Neural cell (in vitro differentiated cells): ENCODE results near the gene KLHL34. TPM values are rescaled to one million over a fixed set of nuclear protein-coding genes. Genes with fewer than 3 reads are reported as not detected.

Source experiments
- H2AFZ ChIP-seq: fragments of 200-600, 300-800 bp; sonication (generic), shearing (Covaris generic); 2 replicates; pipeline ENCODE4 v1.6.0; 2014; ENCODE audit warnings: low read depth, mild to moderate bottlenecking, antibody characterized with exemption, low read length, moderate library complexity
- H3F3A ChIP-seq: fragments of 200-600 bp; shearing (Covaris generic); 2 replicates; pipeline ENCODE4 v1.6.1; 2016; ENCODE audit warnings: mild to moderate bottlenecking, moderate library complexity, mixed read lengths, antibody characterized with exemption, low read length; ENCODE audit not compliant: insufficient read depth, poor library complexity, severe bottlenecking
- H3K27ac ChIP-seq: fragments of 200-600, 300-800 bp; sonication (generic), shearing (Covaris generic); 2 replicates; pipeline ENCODE4 v1.5.1; 2014; ENCODE audit warnings: mild to moderate bottlenecking, low read length, moderate library complexity
- H3K27me3 ChIP-seq: fragments of 300-800, 200-600 bp; sonication (generic), shearing (Covaris generic); 2 replicates; pipeline ENCODE4 v1.6.0; 2014; ENCODE audit warnings: mild to moderate bottlenecking, low read depth, low read length, moderate library complexity; ENCODE audit not compliant: insufficient read depth
- H3K36me3 ChIP-seq: fragments of 300-800, 200-600 bp; sonication (generic), shearing (Covaris generic); 2 replicates; pipeline ENCODE4 v1.5.1; 2014; ENCODE audit warnings: mild to moderate bottlenecking, antibody characterized with exemption, low read length, moderate library complexity; ENCODE audit not compliant: insufficient read depth
- H3K4me2 ChIP-seq: fragments of 300-800, 200-600 bp; sonication (generic), shearing (Covaris generic); 2 replicates; pipeline ENCODE4 v1.6.0; 2014; ENCODE audit warnings: mild to moderate bottlenecking, low read length
- H3K4me3 ChIP-seq: fragments of 300-800, 200-600 bp; sonication (generic), shearing (Covaris generic); 2 replicates; pipeline ENCODE4 v1.5.1; 2014; ENCODE audit warnings: mild to moderate bottlenecking, low read length, moderate library complexity
- H3K79me2 ChIP-seq: fragments of 200-600 bp; shearing (Covaris generic); replicated peaks from 2 replicates; pipeline ENCODE4 v1.6.0; 2014; ENCODE audit warnings: mild to moderate bottlenecking, low read length, moderate library complexity; ENCODE audit not compliant: insufficient read depth
- H3K9ac ChIP-seq: fragments of 300-800, 200-600 bp; sonication (generic), shearing (Covaris generic); 2 replicates; pipeline ENCODE4 v1.6.1; 2016; ENCODE audit warnings: mild to moderate bottlenecking, low read length, mixed read lengths
- H3K9me2 ChIP-seq: fragments of 200-600 bp; shearing (Covaris generic); 2 replicates; pipeline ENCODE4 v1.6.1; 2016; ENCODE audit warnings: mild to moderate bottlenecking, low read length, mixed read lengths; ENCODE audit not compliant: insufficient read depth
- H3K9me3 ChIP-seq: fragments of 200-600, 300-800 bp; sonication (generic), shearing (Covaris generic); 2 replicates; pipeline ENCODE4 v1.6.1; 2016; ENCODE audit warnings: mild to moderate bottlenecking, mixed run types, low read length, moderate library complexity, mixed read lengths
- H4K20me1 ChIP-seq: fragments of 200-600 bp; shearing (Covaris generic); 2 replicates; pipeline ENCODE4 v1.6.1; 2016; ENCODE audit warnings: mild to moderate bottlenecking, mixed run types; ENCODE audit not compliant: insufficient read depth
- EP300 ChIP-seq: fragments of 450-650 bp; conservative IDR thresholded peaks from 2 replicates; pipeline ENCODE4 v1.6.1; 2014; ENCODE audit warnings: antibody characterized with exemption, mild to moderate bottlenecking, moderate library complexity; ENCODE audit not compliant: poor library complexity, severe bottlenecking
- EZH2 ChIP-seq: fragments of 200-600, 300-800 bp; shearing (Covaris generic), sonication (generic); IDR thresholded peaks from 2 replicates; pipeline ENCODE4 v1.6.1; 2014; ENCODE audit warnings: antibody characterized with exemption, low read length, borderline replicate concordance, mild to moderate bottlenecking; ENCODE audit not compliant: insufficient read depth, poor library complexity, severe bottlenecking
- MXI1 ChIP-seq: fragments of 450-650 bp; conservative IDR thresholded peaks from 2 replicates; pipeline ENCODE4 v1.6.1; 2014; ENCODE audit warnings: antibody characterized with exemption, mild to moderate bottlenecking; ENCODE audit not compliant: poor library complexity, severe bottlenecking
- POLR2AphosphoS5 ChIP-seq: IDR thresholded peaks from 2 replicates; pipeline ENCODE4 v1.6.1; 2012
- RAD21 ChIP-seq: fragments of 450-650 bp; conservative IDR thresholded peaks from 2 replicates; pipeline ENCODE4 v1.6.1; 2014; ENCODE audit warnings: antibody characterized with exemption, mild to moderate bottlenecking, moderate library complexity
- SMC3 ChIP-seq: fragments of 450-650 bp; conservative IDR thresholded peaks from 2 replicates; pipeline ENCODE4 v1.6.1; 2014; ENCODE audit warnings: antibody characterized with exemption, mild to moderate bottlenecking, moderate library complexity; ENCODE audit not compliant: poor library complexity
- TAF1 ChIP-seq: IDR thresholded peaks from 2 replicates; pipeline ENCODE4 v1.6.1; 2012; ENCODE audit warnings: low read depth
- polyA minus RNA-seq: library from RNA; depleted of rRNA, polyadenylated mRNA; stranded (reverse); fragments of >200 nt; gene quantifications from 2 replicates; pipeline ENCODE4 v1.2.3, GENCODE V29; 2014
- polyA plus RNA-seq: library from polyadenylated mRNA; depleted of rRNA; stranded (reverse); fragments of >200 nt; gene quantifications from 2 replicates; pipeline ENCODE4 v1.2.3, GENCODE V29; 2014
- TF ChIP-seq, protein P1 (sequence below): IDR thresholded peaks from 2 replicates; pipeline ENCODE4 v1.6.1; 2012; ENCODE audit warnings: borderline replicate concordance
- TF ChIP-seq, protein P2 (sequence below): fragments of 450-650 bp; IDR thresholded peaks from 2 replicates; pipeline ENCODE4 v1.5.1; 2014; ENCODE audit warnings: antibody characterized with exemption, mild to moderate bottlenecking, moderate library complexity; ENCODE audit not compliant: poor library complexity, severe bottlenecking

Gene KLHL34, protein sequence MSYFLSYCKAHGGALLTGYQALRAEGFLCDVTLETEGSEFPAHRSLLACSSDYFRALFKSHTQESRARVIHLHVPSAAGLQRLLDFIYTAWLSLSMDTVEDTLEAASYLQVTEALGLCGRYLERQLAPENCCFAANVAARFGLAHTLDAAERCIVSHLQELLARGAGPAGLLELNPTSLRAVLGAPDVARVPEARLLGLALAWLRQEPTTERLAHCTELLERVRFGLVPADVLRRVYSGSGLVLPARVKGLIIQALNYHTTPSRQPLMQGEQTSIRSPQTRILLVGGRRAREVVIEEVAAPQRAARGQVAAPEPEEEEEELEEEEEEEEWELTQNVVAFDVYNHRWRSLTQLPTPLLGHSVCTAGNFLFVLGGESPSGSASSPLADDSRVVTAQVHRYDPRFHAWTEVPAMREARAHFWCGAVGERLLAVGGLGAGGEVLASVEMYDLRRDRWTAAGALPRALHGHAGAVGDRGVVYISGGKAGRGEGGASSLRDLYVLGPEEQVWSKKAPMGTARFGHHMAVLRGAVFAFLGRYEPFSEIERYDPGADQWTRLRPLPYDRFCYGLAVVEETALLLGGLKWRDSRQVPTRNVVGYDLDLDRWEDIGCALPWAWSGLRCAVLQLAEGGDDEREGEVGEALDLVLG
- not detected in 2 replicates for polyA plus RNA-seq
- polyA minus RNA-seq: not detected in 2 replicates

DNA sequence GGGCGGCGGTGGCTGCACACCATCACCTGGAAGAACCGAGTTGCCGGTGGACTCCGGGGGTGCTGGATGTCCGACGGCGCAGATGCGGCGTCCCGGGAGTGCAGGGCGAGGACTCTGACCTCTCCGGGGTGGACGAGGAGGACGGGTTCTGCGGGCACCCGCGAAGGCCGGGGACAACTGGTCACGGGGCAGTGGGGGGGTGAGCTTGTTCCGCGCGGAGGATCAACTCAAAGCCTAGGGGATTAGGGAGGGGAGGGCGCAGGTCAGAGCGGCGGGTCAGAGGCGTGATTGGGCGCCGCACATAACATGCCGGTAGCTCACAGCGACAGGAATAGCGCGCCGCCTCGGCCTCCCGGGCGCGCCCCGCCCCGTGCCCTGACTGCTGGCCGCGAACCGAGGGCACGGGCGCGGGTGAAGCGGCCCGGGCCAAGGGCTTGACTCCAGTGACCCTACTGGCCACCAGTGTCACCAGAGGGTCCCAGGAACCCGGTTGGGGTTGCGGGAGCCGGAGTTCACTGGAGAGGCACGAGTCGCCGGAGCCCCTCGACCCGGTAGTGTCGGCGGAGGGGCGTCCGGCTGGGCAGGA lies at the start of gene KLHL34:
TSS of gene KLHL34 (minus strand) at position 179 of the 586 bp plus-strand sequence. CDS start 542 bp downstream, outside the sequence.
- TF ChIP-seq SMC3 (no peak), MXI1 (no peak), POLR2AphosphoS5 (no peak), TAF1 (no peak), EP300 (no peak), RAD21 (no peak), EZH2 (no peak)
- TF ChIP-seq, protein P1, sequence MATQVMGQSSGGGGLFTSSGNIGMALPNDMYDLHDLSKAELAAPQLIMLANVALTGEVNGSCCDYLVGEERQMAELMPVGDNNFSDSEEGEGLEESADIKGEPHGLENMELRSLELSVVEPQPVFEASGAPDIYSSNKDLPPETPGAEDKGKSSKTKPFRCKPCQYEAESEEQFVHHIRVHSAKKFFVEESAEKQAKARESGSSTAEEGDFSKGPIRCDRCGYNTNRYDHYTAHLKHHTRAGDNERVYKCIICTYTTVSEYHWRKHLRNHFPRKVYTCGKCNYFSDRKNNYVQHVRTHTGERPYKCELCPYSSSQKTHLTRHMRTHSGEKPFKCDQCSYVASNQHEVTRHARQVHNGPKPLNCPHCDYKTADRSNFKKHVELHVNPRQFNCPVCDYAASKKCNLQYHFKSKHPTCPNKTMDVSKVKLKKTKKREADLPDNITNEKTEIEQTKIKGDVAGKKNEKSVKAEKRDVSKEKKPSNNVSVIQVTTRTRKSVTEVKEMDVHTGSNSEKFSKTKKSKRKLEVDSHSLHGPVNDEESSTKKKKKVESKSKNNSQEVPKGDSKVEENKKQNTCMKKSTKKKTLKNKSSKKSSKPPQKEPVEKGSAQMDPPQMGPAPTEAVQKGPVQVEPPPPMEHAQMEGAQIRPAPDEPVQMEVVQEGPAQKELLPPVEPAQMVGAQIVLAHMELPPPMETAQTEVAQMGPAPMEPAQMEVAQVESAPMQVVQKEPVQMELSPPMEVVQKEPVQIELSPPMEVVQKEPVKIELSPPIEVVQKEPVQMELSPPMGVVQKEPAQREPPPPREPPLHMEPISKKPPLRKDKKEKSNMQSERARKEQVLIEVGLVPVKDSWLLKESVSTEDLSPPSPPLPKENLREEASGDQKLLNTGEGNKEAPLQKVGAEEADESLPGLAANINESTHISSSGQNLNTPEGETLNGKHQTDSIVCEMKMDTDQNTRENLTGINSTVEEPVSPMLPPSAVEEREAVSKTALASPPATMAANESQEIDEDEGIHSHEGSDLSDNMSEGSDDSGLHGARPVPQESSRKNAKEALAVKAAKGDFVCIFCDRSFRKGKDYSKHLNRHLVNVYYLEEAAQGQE: no peak
- TF ChIP-seq, protein P2, sequence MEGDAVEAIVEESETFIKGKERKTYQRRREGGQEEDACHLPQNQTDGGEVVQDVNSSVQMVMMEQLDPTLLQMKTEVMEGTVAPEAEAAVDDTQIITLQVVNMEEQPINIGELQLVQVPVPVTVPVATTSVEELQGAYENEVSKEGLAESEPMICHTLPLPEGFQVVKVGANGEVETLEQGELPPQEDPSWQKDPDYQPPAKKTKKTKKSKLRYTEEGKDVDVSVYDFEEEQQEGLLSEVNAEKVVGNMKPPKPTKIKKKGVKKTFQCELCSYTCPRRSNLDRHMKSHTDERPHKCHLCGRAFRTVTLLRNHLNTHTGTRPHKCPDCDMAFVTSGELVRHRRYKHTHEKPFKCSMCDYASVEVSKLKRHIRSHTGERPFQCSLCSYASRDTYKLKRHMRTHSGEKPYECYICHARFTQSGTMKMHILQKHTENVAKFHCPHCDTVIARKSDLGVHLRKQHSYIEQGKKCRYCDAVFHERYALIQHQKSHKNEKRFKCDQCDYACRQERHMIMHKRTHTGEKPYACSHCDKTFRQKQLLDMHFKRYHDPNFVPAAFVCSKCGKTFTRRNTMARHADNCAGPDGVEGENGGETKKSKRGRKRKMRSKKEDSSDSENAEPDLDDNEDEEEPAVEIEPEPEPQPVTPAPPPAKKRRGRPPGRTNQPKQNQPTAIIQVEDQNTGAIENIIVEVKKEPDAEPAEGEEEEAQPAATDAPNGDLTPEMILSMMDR: no peak
- no peak within 1 kb of the TSS for H2AFZ ChIP-seq
- H3K4me2 ChIP-seq: no peak within 1 kb of the TSS
- H4K20me1 ChIP-seq: no peaks in the 10 kb centered on the region
- no peak within 1 kb of the TSS for H3K4me3 ChIP-seq
- H3F3A ChIP-seq: no peaks in the 10 kb centered on the region
- no peaks in the 10 kb centered on the region for H3K9me3 ChIP-seq
- H3K9me2 ChIP-seq: no peaks in the 10 kb centered on the region
- H3K27me3 ChIP-seq: no peaks in the 10 kb centered on the region
- H3K36me3 ChIP-seq: no peaks in the 10 kb centered on the region
- H3K79me2 ChIP-seq: no peaks in the 10 kb centered on the region
- H3K27ac ChIP-seq: no peak within 1 kb of the TSS
- H3K9ac ChIP-seq: no peak within 1 kb of the TSS

DNA sequence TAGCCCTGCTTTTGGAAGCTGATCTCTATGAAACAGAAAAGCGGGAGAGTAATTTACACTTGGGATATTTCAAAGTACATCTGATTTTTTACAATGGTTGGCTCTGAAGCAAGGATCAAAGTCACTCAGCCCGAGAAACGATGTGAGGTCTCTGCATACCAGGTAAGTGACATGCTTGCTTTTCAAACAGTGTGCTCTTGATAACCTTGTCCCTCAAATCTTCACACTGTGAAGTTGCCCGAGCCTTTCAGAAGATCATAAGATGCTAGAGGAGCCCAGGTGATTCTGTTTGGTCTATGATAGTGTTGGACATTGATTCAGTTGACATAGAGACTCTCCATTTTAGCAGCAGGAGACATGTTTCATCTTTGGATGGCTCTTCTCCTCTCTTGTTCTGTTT lies 47.1 kb upstream of the KLHL34 start:
- H3K4me2 ChIP-seq: no peak overlapping the region
- H2AFZ ChIP-seq: no peak overlapping the region
- H3K9me2 ChIP-seq: no peaks in the 10 kb centered on the region
- no peak overlapping the region for H3K27ac ChIP-seq
- no peaks in the 10 kb centered on the region for H3K9me3 ChIP-seq
- no peaks in the 10 kb centered on the region for H3F3A ChIP-seq
- no peaks in the 10 kb centered on the region for H4K20me1 ChIP-seq
- H3K79me2 ChIP-seq: no peaks in the 10 kb centered on the region
- H3K9ac ChIP-seq: no peak overlapping the region
- no peaks in the 10 kb centered on the region for H3K27me3 ChIP-seq
- TF ChIP-seq, protein P1: no peak
- no peak for TF ChIP-seq EZH2
- no peak for TF ChIP-seq SMC3
- TF ChIP-seq, protein P2: no peak
- TF ChIP-seq RAD21: no peak
- no peak for TF ChIP-seq TAF1
- TF ChIP-seq MXI1: no peak
- no peak for TF ChIP-seq EP300
- TF ChIP-seq POLR2AphosphoS5: no peak
- H3K4me3 ChIP-seq: no peak overlapping the region
- no peaks in the 10 kb centered on the region for H3K36me3 ChIP-seq
